ENCODE data around the gene DCPS. TPM values are rescaled to one million over a fixed set of nuclear protein-coding genes. Genes with fewer than 3 reads are reported as not detected.
"Not testable (repeated sequence)": the region's sequence is repeated elsewhere in the genome, so short reads cannot be mapped to it uniquely, and the experiment has no call there.

Gene DCPS
- total and polyA plus RNA-seq, 4 donors: 10.7 to 26.3 (median 20.4) TPM

DNA sequence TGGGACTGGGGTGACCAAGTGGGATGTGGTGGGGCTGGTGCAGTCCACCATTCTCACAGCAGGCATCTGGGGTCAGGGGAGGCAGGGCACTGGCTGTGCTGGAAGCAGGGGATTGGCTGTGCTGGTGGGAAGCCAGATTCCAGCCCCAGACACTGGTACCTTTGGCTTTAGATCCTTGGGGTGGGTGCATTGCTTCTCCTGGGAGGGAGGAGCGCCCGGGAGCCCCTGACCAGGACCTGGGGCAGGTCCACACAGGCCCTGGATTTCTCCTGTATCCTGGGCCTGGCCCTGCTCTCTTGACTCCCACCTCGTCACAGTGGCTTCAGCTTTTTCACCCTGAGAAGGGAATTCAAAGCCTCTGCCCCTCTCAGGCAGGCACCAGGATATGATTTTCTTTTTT lies 90.2 kb downstream of the DCPS start:
- Histone ChIP-seq H3K27ac (ENCODE audit: low read depth in 1 of 2, low read length in 1 of 2) (peak overlapping the region in 1 of 2 donors; percentile 89), H3K4me1 (ENCODE audit: control insufficient read depth in 5 of 5, insufficient read depth in 5 of 5, low read length in 5 of 5) (peaks cover 11 to 30% (median 26%) of the 10 kb centered on the region in 5 donors), H3K27me3 (ENCODE audit: control insufficient read depth in 3 of 3, insufficient read depth in 3 of 3, low read length in 2 of 3) (no peaks in the 10 kb centered on the region), H3K9ac (ENCODE audit: insufficient read depth in 1 of 2, low read length in 2 of 2) (no peak overlapping the region), H3K4me3 (no peak overlapping the region), H3K36me3 (ENCODE audit: control insufficient read depth in 4 of 4, insufficient read depth in 4 of 4, low read length in 4 of 4) (no peaks in the 10 kb centered on the region), H3K9me3 (ENCODE audit: control insufficient read depth in 4 of 4, insufficient read depth in 3 of 4, low read length in 3 of 4) (no peaks in the 10 kb centered on the region)
- 92 to 93% methylated on average over 3 of the region's 3 CpGs for WGBS, 2 donors
- TF ChIP-seq, protein P1, sequence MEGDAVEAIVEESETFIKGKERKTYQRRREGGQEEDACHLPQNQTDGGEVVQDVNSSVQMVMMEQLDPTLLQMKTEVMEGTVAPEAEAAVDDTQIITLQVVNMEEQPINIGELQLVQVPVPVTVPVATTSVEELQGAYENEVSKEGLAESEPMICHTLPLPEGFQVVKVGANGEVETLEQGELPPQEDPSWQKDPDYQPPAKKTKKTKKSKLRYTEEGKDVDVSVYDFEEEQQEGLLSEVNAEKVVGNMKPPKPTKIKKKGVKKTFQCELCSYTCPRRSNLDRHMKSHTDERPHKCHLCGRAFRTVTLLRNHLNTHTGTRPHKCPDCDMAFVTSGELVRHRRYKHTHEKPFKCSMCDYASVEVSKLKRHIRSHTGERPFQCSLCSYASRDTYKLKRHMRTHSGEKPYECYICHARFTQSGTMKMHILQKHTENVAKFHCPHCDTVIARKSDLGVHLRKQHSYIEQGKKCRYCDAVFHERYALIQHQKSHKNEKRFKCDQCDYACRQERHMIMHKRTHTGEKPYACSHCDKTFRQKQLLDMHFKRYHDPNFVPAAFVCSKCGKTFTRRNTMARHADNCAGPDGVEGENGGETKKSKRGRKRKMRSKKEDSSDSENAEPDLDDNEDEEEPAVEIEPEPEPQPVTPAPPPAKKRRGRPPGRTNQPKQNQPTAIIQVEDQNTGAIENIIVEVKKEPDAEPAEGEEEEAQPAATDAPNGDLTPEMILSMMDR (IDR thresholded peaks at IDR 0.05; ENCODE audit: control extremely low read depth, extremely low read depth): no peak
- ATAC-seq (ENCODE audit: insufficient read depth, low FRiP score): no peak
- no peak for DNase-seq

DNA sequence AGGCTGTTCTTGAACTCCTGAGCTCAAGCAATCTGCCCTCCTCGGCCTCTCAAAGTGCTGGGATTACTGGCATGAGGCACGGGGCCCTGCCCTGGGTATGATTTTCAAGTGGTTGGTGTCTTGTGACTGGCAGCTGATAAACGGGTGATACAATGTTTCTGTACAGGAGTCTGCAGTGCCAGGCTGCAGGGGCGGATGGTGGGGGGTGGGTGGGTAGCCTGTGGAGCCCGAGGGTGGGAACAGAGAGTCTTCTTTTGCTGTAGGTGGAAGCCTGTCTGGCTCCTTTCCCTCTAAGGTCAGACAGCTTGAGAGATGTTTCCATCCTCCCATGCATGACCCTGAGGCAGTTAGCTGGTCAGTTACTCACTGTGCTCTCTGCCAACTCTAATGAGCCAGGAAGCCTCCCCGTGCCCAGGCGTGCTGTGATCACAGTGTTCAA lies 90.8 kb downstream of the DCPS start:
- Histone ChIP-seq H3K4me1 (ENCODE audit: control insufficient read depth in 5 of 5, insufficient read depth in 5 of 5, low read length in 5 of 5) (peaks cover 11 to 30% (median 26%) of the 10 kb centered on the region in 5 donors), H3K27ac (ENCODE audit: low read depth in 1 of 2, low read length in 1 of 2) (peak overlapping the region in 1 of 2 donors; percentile 89)
- H3K4me3 ChIP-seq; DNase-seq; H3K36me3 ChIP-seq (ENCODE audit: control insufficient read depth in 4 of 4, insufficient read depth in 4 of 4, low read length in 4 of 4); H3K9ac ChIP-seq (ENCODE audit: insufficient read depth in 1 of 2, low read length in 2 of 2); H3K9me3 ChIP-seq (ENCODE audit: control insufficient read depth in 4 of 4, insufficient read depth in 3 of 4, low read length in 3 of 4); H3K27me3 ChIP-seq (ENCODE audit: control insufficient read depth in 3 of 3, insufficient read depth in 3 of 3, low read length in 2 of 3): not testable (repeated sequence)
- peak; percentile 19 for ATAC-seq (ENCODE audit: insufficient read depth, low FRiP score)
- WGBS, 2 donors: 65 to 70% methylated on average over 5 to 7 of the region's 7 CpGs

Small RNAs within 50 kb of the gene (small RNA-seq; reads per million reads assigned to genes)
- gene AP001318.3 (ENCODE audit: low replicate concordance): not detected

Other genes starting within 250 kb of the DCPS start
- 10 to 100 TPM; 17.8 to 25.6 TPM for gene CDON, start 241.2 kb upstream of the DCPS start, total RNA-seq
- 1 to 10 TPM; 1.5 to 1.9 TPM for gene CDON, start 241.2 kb upstream of the DCPS start, polyA plus RNA-seq
- gene RPUSD4, start 92.4 kb upstream of the DCPS start, total RNA-seq: 10 to 100 TPM; 25.2 to 27.8 TPM
- 10 to 100 TPM; 13.3 to 14.3 TPM for gene RPUSD4, start 92.4 kb upstream of the DCPS start, polyA plus RNA-seq
- 10 to 100 TPM; 23.0 to 24.3 TPM for gene FAM118B, start 92.3 kb upstream of the DCPS start, total RNA-seq
- gene FAM118B, start 92.3 kb upstream of the DCPS start, polyA plus RNA-seq: 10 to 100 TPM; 10.8 to 18.4 TPM
- 100 to 1,000 TPM in 1 of 2 donors, 10 to 100 TPM in 1; 51.7 to 145 TPM for gene SRPRA, start 35.2 kb upstream of the DCPS start, total RNA-seq
- 100 to 1,000 TPM in 1 of 2 donors, 10 to 100 TPM in 1; 57.5 to 107 TPM for gene SRPRA, start 35.2 kb upstream of the DCPS start, polyA plus RNA-seq
- 10 to 100 TPM; 18.0 to 28.4 TPM for gene FOXRED1, start 34.9 kb upstream of the DCPS start, total RNA-seq
- 10 to 100 TPM; 19.3 to 22.2 TPM for gene FOXRED1, start 34.9 kb upstream of the DCPS start, polyA plus RNA-seq
- gene TIRAP, start 21.0 kb upstream of the DCPS start, total RNA-seq: 10 to 100 TPM; 10.9 to 12.5 TPM
- 1 to 10 TPM; 5.5 to 8.6 TPM for gene TIRAP, start 21.0 kb upstream of the DCPS start, polyA plus RNA-seq
- 10 to 100 TPM; 31.5 to 31.9 TPM for gene ST3GAL4, start 51.6 kb downstream of the DCPS start, total RNA-seq
- 10 to 100 TPM; 23.6 to 38.3 TPM for gene ST3GAL4, start 51.6 kb downstream of the DCPS start, polyA plus RNA-seq

All from lung (tissue), 13 donors.